PC-9 (cell line): Measurements from ENCODE around the gene UAP1L1. TPM values are rescaled to one million over a fixed set of nuclear protein-coding genes. Genes with fewer than 3 reads are reported as not detected.

Experiments used
- BruUV-seq: library from RNA; stranded (reverse); fragments of 400-500 nt; replicated peaks from 2 replicates; lab custom pipeline; 2021; lab: Mats Ljungman, UMichigan
- CTCF ChIA-PET: fragments of 300-600 bp; sonication (Branson Sonifier 250); formaldehyde crosslinking; loops from one replicate; lab custom pipeline; 2022; ENCODE audit warnings: antibody characterized with exemption; lab: Charles Lee
- POLR2A ChIA-PET: fragments of 300-600 bp; sonication (Branson Sonifier 250); formaldehyde crosslinking; loops from one replicate; lab custom pipeline; 2022; ENCODE audit warnings: antibody characterized with exemption; ENCODE audit not compliant: unreplicated experiment; lab: Charles Lee
- DNase-seq, 2 experiments: peaks; one replicate each; pipeline versions ENCODE4 v3.0.0 to v3.0.0-alpha.2; 2015 to 2022; ENCODE audit warnings: mixed read lengths in 1 of 2
- H2AFZ ChIP-seq: fragments of 200-600 bp; sonication (generic); 2 replicates; pipeline ENCODE4 v1.8.1; 2017; ENCODE audit warnings: antibody characterized with exemption
- H3F3A ChIP-seq: fragments of 200-600 bp; sonication (generic); 2 replicates; pipeline ENCODE4 v1.8.1; 2017; ENCODE audit warnings: antibody characterized with exemption, mild to moderate bottlenecking, low read depth; ENCODE audit not compliant: insufficient read depth
- H3K27ac ChIP-seq: fragments of 200-600 bp; sonication (generic); 2 replicates; pipeline ENCODE4 v1.6.1; 2016; ENCODE audit warnings: mixed run types
- H3K27me3 ChIP-seq: fragments of 200-600 bp; sonication (generic); 2 replicates; pipeline ENCODE4 v1.6.1; 2016; ENCODE audit warnings: low read depth, mixed run types; ENCODE audit not compliant: insufficient read depth
- H3K36me3 ChIP-seq: fragments of 200-600 bp; sonication (generic); 2 replicates; pipeline ENCODE4 v1.6.1; 2016; ENCODE audit warnings: low read depth, mixed run types
- H3K4me1 ChIP-seq: fragments of 200-600 bp; sonication (generic); replicated peaks from 2 replicates; pipeline ENCODE4 v1.6.1; 2016; ENCODE audit warnings: mixed run types; ENCODE audit not compliant: insufficient read depth
- H3K4me2 ChIP-seq: fragments of 200-600 bp; sonication (generic); 2 replicates; pipeline ENCODE4 v1.6.1; 2017; ENCODE audit warnings: mixed run types
- H3K4me3 ChIP-seq: fragments of 200-600 bp; sonication (generic); 2 replicates; pipeline ENCODE4 v1.6.1; 2016; ENCODE audit warnings: mixed run types
- H3K79me2 ChIP-seq: fragments of 200-600 bp; sonication (generic); 2 replicates; pipeline ENCODE4 v1.6.1; 2017; ENCODE audit warnings: low read depth, mixed run types
- H3K9me2 ChIP-seq: fragments of 200-600 bp; sonication (generic); 2 replicates; pipeline ENCODE4 v1.8.1; 2017; ENCODE audit warnings: mild to moderate bottlenecking; ENCODE audit not compliant: insufficient read depth
- H3K9me3 ChIP-seq: fragments of 200-600 bp; sonication (generic); 2 replicates; pipeline ENCODE4 v1.8.1; 2016; ENCODE audit warnings: low read depth; ENCODE audit not compliant: insufficient read depth
- H4K20me1 ChIP-seq: fragments of 200-600 bp; sonication (generic); 2 replicates; pipeline ENCODE4 v1.8.1; 2017; ENCODE audit not compliant: insufficient read depth
- CTCF ChIP-seq: fragments of 200-600 bp; sonication (generic); conservative IDR thresholded peaks from 2 replicates; pipeline ENCODE4 v1.6.1; 2017; ENCODE audit warnings: mixed run types, antibody characterized with exemption, mild to moderate bottlenecking, moderate library complexity
- EZH2 ChIP-seq: fragments of 200-600 bp; sonication (generic); IDR thresholded peaks from 2 replicates; pipeline ENCODE4 v1.8.0; 2017; ENCODE audit warnings: antibody characterized with exemption, low read depth
- intact Hi-C: fragments of 100-400 bp; cut with micrococcal nuclease; formaldehyde crosslinking; loops from one replicate; pipeline ENCODE4 v1.10.0; 2022; ENCODE audit not compliant: unreplicated experiment
- total RNA-seq: library from RNA; stranded (reverse); gene quantifications from 2 replicates; pipeline ENCODE4 v1.2.3, GENCODE V29; 2021

The UAP1L1 gene
- total RNA-seq, 1 experiment from 2014 or later = 9.9 TPM

GRCh38 chr9:137128862-137129455 is 51.6 kb downstream of the UAP1L1 start:
- DNase-seq = no peak
- Histone ChIP-seq H3K9me3 (no peaks in the 10 kb centered on the region), H3K4me1 (peaks cover 28% of the 10 kb centered on the region), H3K9me2 (no peaks in the 10 kb centered on the region), H2AFZ (peak overlapping the region; percentile 90), H4K20me1 (no peaks in the 10 kb centered on the region), H3K79me2 (peaks cover 48% of the 10 kb centered on the region), H3K27ac (peak overlapping the region; percentile 54), H3K27me3 (no peaks in the 10 kb centered on the region), H3F3A (peaks cover 16% of the 10 kb centered on the region; the same call in 1 of the 2 replicates), H3K4me3 (peak overlapping the region; percentile 86), H3K4me2 (peak overlapping the region; percentile 100), H3K36me3 (no peaks in the 10 kb centered on the region)
- intact Hi-C loops = loop anchor here (2.0 to 5.0 kb wide), 3 partner anchors 38 to 70 kb away; partner anchors contain the start of genes ANAPC2 and SSNA1
- TF ChIP-seq EZH2 (no peak), CTCF (no peak)
- POLR2A ChIA-PET = interaction anchor here (0.6 to 1.0 kb wide), 4 partner anchors 69 to 514 kb away, joined by 3 to 7 read pairs (median 4); no protein-coding TSS in a partner anchor
- CTCF ChIA-PET = interaction anchor here (0.5 to 0.7 kb wide), 2 partner anchors 22 to 62 kb away, joined by 6 to 10 read pairs; no protein-coding TSS in a partner anchor
- TSS peak; percentile 36 for BruUV-seq

GRCh38 chr9:137129456-137130175 is 52.3 kb downstream of the UAP1L1 start:
- BruUV-seq = no TSS peak
- Histone ChIP-seq H3K27me3 (no peaks in the 10 kb centered on the region), H3K4me3 (peak overlapping the region; percentile 86), H4K20me1 (no peaks in the 10 kb centered on the region), H3F3A (peaks cover 23% of the 10 kb centered on the region; the same call in 1 of the 2 replicates), H3K9me3 (no peaks in the 10 kb centered on the region), H3K79me2 (peaks cover 45% of the 10 kb centered on the region), H3K36me3 (no peaks in the 10 kb centered on the region), H3K27ac (peak overlapping the region; percentile 54), H2AFZ (peak overlapping the region; percentile 90), H3K4me1 (peaks cover 28% of the 10 kb centered on the region), H3K4me2 (peak overlapping the region; percentile 100), H3K9me2 (no peaks in the 10 kb centered on the region)
- POLR2A ChIA-PET = interaction anchor here (0.6 to 1.0 kb wide), 7 partner anchors 20 to 513 kb away, joined by 3 to 12 read pairs (median 4); no protein-coding TSS in a partner anchor
- TF ChIP-seq CTCF = no peak
- no peak for TF ChIP-seq EZH2
- intact Hi-C loops = loop anchor here (2.0 to 5.0 kb wide), 3 partner anchors 38 to 69 kb away; partner anchors contain the start of genes ANAPC2 and SSNA1
- CTCF ChIA-PET = interaction anchor here (0.5 to 0.7 kb wide), 6 partner anchors 22 to 186 kb away, joined by 3 to 10 read pairs (median 6); partner anchors contain the start of gene RNF224
- DNase-seq = peak; percentile 76 to 93

- peaks cover 28% of the 10 kb centered on the region for H3K4me1 ChIP-seq
- intact Hi-C loops = no loop called here
- peaks cover 26% of the 10 kb centered on the region; the same call in 1 of the 2 replicates for H3F3A ChIP-seq
- no peaks in the 10 kb centered on the region for H3K9me2 ChIP-seq
- H3K36me3 ChIP-seq = no peaks in the 10 kb centered on the region
- peak overlapping the region; percentile 86 for H3K4me3 ChIP-seq
- peak in 1 of 2 experiments; percentile 32 for DNase-seq
- peaks cover 45% of the 10 kb centered on the region for H3K79me2 ChIP-seq
- CTCF ChIA-PET = interaction anchor here (0.6 kb wide), 3 partner anchors 97 to 187 kb away, joined by 3 to 6 read pairs (median 4); partner anchors contain the start of gene RNF224
- POLR2A ChIA-PET = interaction anchor here (0.5 to 1.0 kb wide), 8 partner anchors 20 to 114 kb away, joined by 3 to 35 read pairs (median 5); no protein-coding TSS in a partner anchor
- H3K9me3 ChIP-seq = no peaks in the 10 kb centered on the region
- H2AFZ ChIP-seq = peak overlapping the region; percentile 90
- TSS peak; percentile 66 for BruUV-seq
- 0 out of 2 replicates have a peak overlapping the region, but pooled peaks have one; percentile 23 for H3K27ac ChIP-seq
- H3K4me2 ChIP-seq = peak overlapping the region; percentile 100
- H3K27me3 ChIP-seq = no peaks in the 10 kb centered on the region
- TF ChIP-seq CTCF = no peak
- TF ChIP-seq EZH2 = no peak
- no peaks in the 10 kb centered on the region for H4K20me1 ChIP-seq
Observed at GRCh38 chr9:137130176-137130755, 52.9 kb downstream of the UAP1L1 start.
